Skeletal muscle satellite cell (primary cell): ENCODE results near the gene MPHOSPH9.

Experiments
- H3K27me3 ChIP-seq: 2 replicates; pipeline ENCODE4 v1.7.0; 2013; ENCODE audit warnings: low read length; ENCODE audit not compliant: control insufficient read depth, insufficient read depth
- H3K36me3 ChIP-seq: 2 replicates; pipeline ENCODE4 v1.7.0; 2013; ENCODE audit warnings: mild to moderate bottlenecking, control low read depth, low read length; ENCODE audit not compliant: insufficient read depth
- H3K4me1 ChIP-seq: 2 replicates; pipeline ENCODE4 v1.7.0; 2013; ENCODE audit warnings: low read length; ENCODE audit not compliant: control insufficient read depth, insufficient read depth
- H3K4me2 ChIP-seq: 2 replicates; pipeline ENCODE4 v1.7.0; 2013; ENCODE audit warnings: mild to moderate bottlenecking, low read length
- H3K4me3 ChIP-seq: 2 replicates; pipeline ENCODE4 v1.7.0; 2013; ENCODE audit warnings: low read length
- H3K9ac ChIP-seq: 2 replicates; pipeline ENCODE4 v1.7.0; 2013; ENCODE audit warnings: mild to moderate bottlenecking, low read depth, low read length, moderate library complexity
- H3K9me3 ChIP-seq: replicated peaks from 2 replicates; pipeline ENCODE4 v1.7.0; 2013; ENCODE audit warnings: mild to moderate bottlenecking, control low read depth, low read length

The MPHOSPH9 gene

GRCh38 chr12:123132951-123133619, 99.9 kb downstream of the MPHOSPH9 start:
- H3K9ac ChIP-seq, result no peak overlapping the region
- no peaks in the 10 kb centered on the region for H3K27me3 ChIP-seq
- no peaks in the 10 kb centered on the region for H3K36me3 ChIP-seq
- no peak overlapping the region for H3K4me3 ChIP-seq
- no peaks in the 10 kb centered on the region for H3K9me3 ChIP-seq
- peaks cover 15% of the 10 kb centered on the region for H3K4me1 ChIP-seq
- no peak overlapping the region for H3K4me2 ChIP-seq

DNA sequence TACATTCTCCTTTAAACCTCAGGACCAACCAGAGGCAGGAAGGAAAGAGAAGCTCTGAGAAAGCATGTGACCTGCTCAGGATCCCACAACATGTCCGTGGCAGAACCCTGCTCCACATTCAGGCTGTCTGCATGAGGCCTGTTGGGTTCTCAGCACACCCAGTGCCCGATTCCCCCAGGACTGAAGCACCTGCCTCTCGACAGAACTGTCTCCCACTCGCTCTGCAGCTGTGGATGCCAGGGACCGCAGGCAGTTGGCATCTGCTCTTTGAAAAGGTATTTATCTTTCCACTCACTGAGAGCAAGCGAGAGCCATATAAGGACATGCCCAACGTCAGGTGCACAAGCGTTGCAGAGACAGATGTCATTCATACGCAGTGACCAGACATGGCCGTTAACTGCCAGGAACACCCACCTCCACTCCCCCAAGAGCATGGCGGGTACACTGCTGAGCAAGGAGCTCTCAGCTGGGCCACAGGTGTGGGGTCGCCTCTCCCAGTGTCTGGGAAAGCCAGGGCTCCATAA, 101.0 kb downstream of the MPHOSPH9 start:
- no peaks in the 10 kb centered on the region for H3K36me3 ChIP-seq
- H3K9me3 ChIP-seq, result no peaks in the 10 kb centered on the region
- no peak overlapping the region for H3K9ac ChIP-seq
- no peak overlapping the region for H3K4me2 ChIP-seq
- no peak overlapping the region for H3K4me3 ChIP-seq
- H3K4me1 ChIP-seq, result peaks cover 24% of the 10 kb centered on the region
- H3K27me3 ChIP-seq, result no peaks in the 10 kb centered on the region

GRCh38 chr12:123131291-123131832, 101.6 kb downstream of the MPHOSPH9 start:
- H3K9ac ChIP-seq, result no peak overlapping the region
- no peaks in the 10 kb centered on the region for H3K36me3 ChIP-seq
- no peaks in the 10 kb centered on the region for H3K9me3 ChIP-seq
- no peaks in the 10 kb centered on the region for H3K27me3 ChIP-seq
- H3K4me3 ChIP-seq, result no peak overlapping the region
- no peak overlapping the region for H3K4me2 ChIP-seq
- H3K4me1 ChIP-seq, result peaks cover 28% of the 10 kb centered on the region

- H3K36me3 ChIP-seq, result no peaks in the 10 kb centered on the region
- H3K4me3 ChIP-seq, result no peak overlapping the region
- peaks cover 33% of the 10 kb centered on the region for H3K4me1 ChIP-seq
- H3K27me3 ChIP-seq, result no peaks in the 10 kb centered on the region
- H3K9me3 ChIP-seq, result no peaks in the 10 kb centered on the region
- H3K4me2 ChIP-seq, result no peak overlapping the region
- no peak overlapping the region for H3K9ac ChIP-seq
Measured at GRCh38 chr12:123129621-123130020, 103.3 kb downstream of the MPHOSPH9 start.

GRCh38 chr12:123127182-123127495, 105.8 kb downstream of the MPHOSPH9 start:
- H3K9me3 ChIP-seq, result no peaks in the 10 kb centered on the region
- no peaks in the 10 kb centered on the region for H3K36me3 ChIP-seq
- H3K27me3 ChIP-seq, result no peaks in the 10 kb centered on the region
- H3K4me1 ChIP-seq, result peaks cover 32% of the 10 kb centered on the region
- peak overlapping the region; percentile 57 for H3K4me2 ChIP-seq
- H3K4me3 ChIP-seq, result peak overlapping the region; percentile 45
- peak overlapping the region; percentile 16 for H3K9ac ChIP-seq

GRCh38 chr12:123126294-123127181, 106.4 kb downstream of the MPHOSPH9 start:
- Histone ChIP-seq H3K4me2 (peak overlapping the region; percentile 65), H3K36me3 (no peaks in the 10 kb centered on the region), H3K9ac (peak overlapping the region; percentile 16), H3K9me3 (no peaks in the 10 kb centered on the region), H3K4me1 (peaks cover 26% of the 10 kb centered on the region), H3K4me3 (peak overlapping the region; percentile 45), H3K27me3 (no peaks in the 10 kb centered on the region)

- Histone ChIP-seq H3K9me3 (no peaks in the 10 kb centered on the region), H3K4me3 (no peak overlapping the region), H3K4me1 (peaks cover 26% of the 10 kb centered on the region), H3K9ac (no peak overlapping the region), H3K4me2 (no peak overlapping the region), H3K36me3 (no peaks in the 10 kb centered on the region), H3K27me3 (no peaks in the 10 kb centered on the region)
Measured at GRCh38 chr12:123122626-123123025, 110.3 kb downstream of the MPHOSPH9 start.

GRCh38 chr12:123121670-123122069, 111.3 kb downstream of the MPHOSPH9 start:
- Histone ChIP-seq H3K4me2 (no peak overlapping the region), H3K4me3 (no peak overlapping the region), H3K9ac (no peak overlapping the region), H3K9me3 (no peaks in the 10 kb centered on the region), H3K4me1 (peaks cover 18% of the 10 kb centered on the region), H3K27me3 (no peaks in the 10 kb centered on the region), H3K36me3 (no peaks in the 10 kb centered on the region)

GRCh38 chr12:123120452-123121166, 112.3 kb downstream of the MPHOSPH9 start:
- no peaks in the 10 kb centered on the region for H3K36me3 ChIP-seq
- no peaks in the 10 kb centered on the region for H3K27me3 ChIP-seq
- no peaks in the 10 kb centered on the region for H3K9me3 ChIP-seq
- H3K4me3 ChIP-seq, result no peak overlapping the region
- H3K4me1 ChIP-seq, result peaks cover 22% of the 10 kb centered on the region
- H3K4me2 ChIP-seq, result no peak overlapping the region
- no peak overlapping the region for H3K9ac ChIP-seq

DNA sequence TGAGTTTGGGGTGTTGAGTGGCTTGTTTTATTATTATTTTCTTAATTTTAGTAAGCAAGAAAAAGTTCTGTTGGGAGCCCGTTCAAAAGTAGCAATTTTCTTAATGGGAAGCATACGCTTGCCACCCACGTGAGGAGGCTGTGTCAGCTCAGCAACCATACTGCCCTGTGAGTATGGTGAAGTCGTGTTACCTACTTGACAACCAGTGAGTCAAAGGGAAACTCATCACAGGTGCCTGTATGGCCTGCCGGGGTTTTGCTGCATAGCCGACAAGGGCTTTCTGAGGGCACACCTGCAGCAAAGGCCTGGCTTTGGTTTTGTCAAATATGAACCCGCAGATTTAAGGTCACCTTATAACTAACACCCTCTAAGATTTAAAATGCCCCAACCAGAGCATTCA, 113.1 kb downstream of the MPHOSPH9 start:
- Histone ChIP-seq H3K4me1 (peaks cover 29% of the 10 kb centered on the region), H3K9ac (no peak overlapping the region), H3K4me2 (no peak overlapping the region), H3K9me3 (no peaks in the 10 kb centered on the region), H3K27me3 (no peaks in the 10 kb centered on the region), H3K4me3 (no peak overlapping the region), H3K36me3 (no peaks in the 10 kb centered on the region)

- peaks cover 36% of the 10 kb centered on the region for H3K4me1 ChIP-seq
- no peaks in the 10 kb centered on the region for H3K27me3 ChIP-seq
- H3K4me3 ChIP-seq, result no peak overlapping the region
- no peaks in the 10 kb centered on the region for H3K36me3 ChIP-seq
- no peak overlapping the region for H3K4me2 ChIP-seq
- H3K9me3 ChIP-seq, result no peaks in the 10 kb centered on the region
- no peak overlapping the region for H3K9ac ChIP-seq
Measured at GRCh38 chr12:123118497-123118896, 114.4 kb downstream of the MPHOSPH9 start.
